Nephron progenitor cell (in vitro differentiated cells): Measurements from ENCODE around the gene RILPL1.
"Not testable (repeated sequence)": the region's sequence is repeated elsewhere in the genome, so short reads cannot be mapped to it uniquely, and the experiment has no call there.

Experiments used
- DNase-seq: peaks from one replicate; pipeline ENCODE4 v3.0.0; 2021
- H3K27ac Mint-ChIP-seq: 2 replicates; pipeline ENCODE4 v1.8.0; 2021; ENCODE audit warnings: mild to moderate bottlenecking, moderate library complexity, mixed read lengths
- H3K27me3 Mint-ChIP-seq: 2 replicates; pipeline ENCODE4 v1.8.0; 2021; ENCODE audit warnings: mild to moderate bottlenecking, low read depth, mixed read lengths; ENCODE audit not compliant: poor library complexity
- H3K36me3 Mint-ChIP-seq: 2 replicates; pipeline ENCODE4 v1.8.0; 2021; ENCODE audit warnings: low read depth, mixed read lengths
- H3K4me1 Mint-ChIP-seq: 2 replicates; pipeline ENCODE4 v1.8.0; 2021; ENCODE audit warnings: mixed read lengths
- H3K4me3 Mint-ChIP-seq: 2 replicates; pipeline ENCODE4 v1.8.0; 2021; ENCODE audit warnings: mild to moderate bottlenecking, moderate library complexity, mixed read lengths
- H3K9me3 Mint-ChIP-seq: 2 replicates; pipeline ENCODE4 v1.8.0; 2021; ENCODE audit warnings: mild to moderate bottlenecking, moderate library complexity, mixed read lengths
- TF ChIP-seq, protein P1 (sequence below): fragments of 200-600 bp; sonication (generic); IDR thresholded peaks from 2 replicates; pipeline ENCODE4 v1.5.0; 2021; ENCODE audit warnings: antibody characterized with exemption

The RILPL1 gene

DNA sequence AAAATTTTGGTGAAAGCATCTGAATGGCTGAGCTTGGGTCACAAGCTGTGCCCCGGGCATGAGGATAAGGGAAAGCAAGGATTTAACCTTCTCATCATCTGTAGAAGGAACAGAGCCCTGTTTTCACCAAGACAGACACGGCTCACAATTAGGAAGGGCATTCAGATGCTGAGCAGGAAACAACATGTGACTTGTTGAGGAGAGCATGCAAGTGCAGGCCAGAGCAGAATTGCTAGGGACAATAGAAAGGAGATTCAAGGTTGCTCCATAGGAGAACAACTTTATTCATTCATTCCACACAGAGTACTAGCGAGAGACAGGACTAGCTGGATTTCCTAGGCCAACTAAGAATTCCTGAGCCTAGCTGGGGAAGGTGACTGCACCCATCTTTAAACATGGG lies 14.6 kb upstream of the RILPL1 start:
- peaks cover 5% of the 10 kb centered on the region for H3K9me3 Mint-ChIP-seq
- H3K4me3 Mint-ChIP-seq, result no peak overlapping the region
- no peaks in the 10 kb centered on the region for H3K4me1 Mint-ChIP-seq
- peaks cover 10% of the 10 kb centered on the region for H3K27me3 Mint-ChIP-seq
- DNase-seq, result no peak
- no peak overlapping the region for H3K27ac Mint-ChIP-seq
- TF ChIP-seq, protein P1, sequence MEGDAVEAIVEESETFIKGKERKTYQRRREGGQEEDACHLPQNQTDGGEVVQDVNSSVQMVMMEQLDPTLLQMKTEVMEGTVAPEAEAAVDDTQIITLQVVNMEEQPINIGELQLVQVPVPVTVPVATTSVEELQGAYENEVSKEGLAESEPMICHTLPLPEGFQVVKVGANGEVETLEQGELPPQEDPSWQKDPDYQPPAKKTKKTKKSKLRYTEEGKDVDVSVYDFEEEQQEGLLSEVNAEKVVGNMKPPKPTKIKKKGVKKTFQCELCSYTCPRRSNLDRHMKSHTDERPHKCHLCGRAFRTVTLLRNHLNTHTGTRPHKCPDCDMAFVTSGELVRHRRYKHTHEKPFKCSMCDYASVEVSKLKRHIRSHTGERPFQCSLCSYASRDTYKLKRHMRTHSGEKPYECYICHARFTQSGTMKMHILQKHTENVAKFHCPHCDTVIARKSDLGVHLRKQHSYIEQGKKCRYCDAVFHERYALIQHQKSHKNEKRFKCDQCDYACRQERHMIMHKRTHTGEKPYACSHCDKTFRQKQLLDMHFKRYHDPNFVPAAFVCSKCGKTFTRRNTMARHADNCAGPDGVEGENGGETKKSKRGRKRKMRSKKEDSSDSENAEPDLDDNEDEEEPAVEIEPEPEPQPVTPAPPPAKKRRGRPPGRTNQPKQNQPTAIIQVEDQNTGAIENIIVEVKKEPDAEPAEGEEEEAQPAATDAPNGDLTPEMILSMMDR, result no peak
- H3K36me3 Mint-ChIP-seq, result no peaks in the 10 kb centered on the region

GRCh38 chr12:123546281-123546680 lies 12.8 kb upstream of the RILPL1 start:
- H3K27me3 Mint-ChIP-seq, result peaks cover 4% of the 10 kb centered on the region
- H3K9me3 Mint-ChIP-seq, result peaks cover 5% of the 10 kb centered on the region
- no peak overlapping the region for H3K4me3 Mint-ChIP-seq
- no peak for DNase-seq
- no peak overlapping the region for H3K27ac Mint-ChIP-seq
- no peaks in the 10 kb centered on the region for H3K36me3 Mint-ChIP-seq
- H3K4me1 Mint-ChIP-seq, result no peaks in the 10 kb centered on the region
- TF ChIP-seq, protein P1, result no peak

GRCh38 chr12:123543541-123543940 lies 10.0 kb upstream of the RILPL1 start:
- H3K27ac Mint-ChIP-seq, result no peak overlapping the region
- no peak overlapping the region for H3K4me3 Mint-ChIP-seq
- H3K4me1 Mint-ChIP-seq, result no peaks in the 10 kb centered on the region
- DNase-seq, result no peak
- peaks cover 10% of the 10 kb centered on the region for H3K27me3 Mint-ChIP-seq
- peaks cover 3% of the 10 kb centered on the region for H3K9me3 Mint-ChIP-seq
- no peaks in the 10 kb centered on the region for H3K36me3 Mint-ChIP-seq
- TF ChIP-seq, protein P1, result no peak

DNA sequence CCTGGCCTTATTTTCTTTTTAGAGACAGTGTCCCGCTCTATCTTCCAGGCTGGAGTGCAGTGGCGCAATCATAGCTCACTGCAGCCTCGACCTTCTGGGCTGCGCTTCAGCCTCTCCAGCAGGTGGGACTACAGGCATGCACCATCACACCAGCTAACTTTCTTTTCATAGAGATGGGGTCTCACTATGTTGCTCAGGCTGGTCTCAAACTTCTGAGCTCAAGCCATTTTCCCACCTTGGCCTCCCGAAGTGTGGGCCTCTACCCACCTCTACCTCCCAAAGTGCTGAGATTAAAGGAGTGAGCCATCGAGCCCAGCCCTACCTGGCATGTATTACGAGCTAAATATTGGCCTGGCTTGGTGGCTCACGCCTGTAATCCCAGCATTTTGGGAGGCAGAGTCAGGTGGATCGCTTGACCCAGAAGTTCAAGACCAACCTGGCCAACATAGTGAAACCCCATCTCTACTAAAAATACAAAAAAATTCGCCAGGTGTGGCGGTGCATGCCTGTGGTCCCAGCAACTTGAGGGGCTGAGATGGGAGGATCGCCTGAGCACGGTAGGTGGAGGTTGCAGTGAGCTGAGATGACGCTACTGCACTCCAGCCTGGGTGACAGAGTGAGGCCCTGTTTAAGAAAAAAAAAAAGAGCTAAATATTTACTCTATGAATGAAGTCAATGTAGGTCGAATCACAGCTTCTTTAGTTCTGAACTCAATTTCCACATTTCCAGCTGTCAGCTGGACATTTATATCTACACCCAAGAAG lies 7.6 kb upstream of the RILPL1 start:
- Mint-ChIP-seq H3K27ac (no peak overlapping the region), H3K4me1 (peaks cover 5% of the 10 kb centered on the region), H3K4me3 (no peak overlapping the region), H3K9me3 (peaks cover 3% of the 10 kb centered on the region), H3K36me3 (no peaks in the 10 kb centered on the region), H3K27me3 (peaks cover 10% of the 10 kb centered on the region)
- TF ChIP-seq, protein P1, result no peak
- no peak for DNase-seq

- not testable (repeated sequence) for H3K4me3 Mint-ChIP-seq, DNase-seq, H3K27ac Mint-ChIP-seq, H3K36me3 Mint-ChIP-seq, H3K9me3 Mint-ChIP-seq
- peaks cover 30% of the 10 kb centered on the region for H3K4me1 Mint-ChIP-seq
- peaks cover 10% of the 10 kb centered on the region for H3K27me3 Mint-ChIP-seq
Measured at GRCh38 chr12:123535952-123536351, 2.4 kb upstream of the RILPL1 start.

DNA sequence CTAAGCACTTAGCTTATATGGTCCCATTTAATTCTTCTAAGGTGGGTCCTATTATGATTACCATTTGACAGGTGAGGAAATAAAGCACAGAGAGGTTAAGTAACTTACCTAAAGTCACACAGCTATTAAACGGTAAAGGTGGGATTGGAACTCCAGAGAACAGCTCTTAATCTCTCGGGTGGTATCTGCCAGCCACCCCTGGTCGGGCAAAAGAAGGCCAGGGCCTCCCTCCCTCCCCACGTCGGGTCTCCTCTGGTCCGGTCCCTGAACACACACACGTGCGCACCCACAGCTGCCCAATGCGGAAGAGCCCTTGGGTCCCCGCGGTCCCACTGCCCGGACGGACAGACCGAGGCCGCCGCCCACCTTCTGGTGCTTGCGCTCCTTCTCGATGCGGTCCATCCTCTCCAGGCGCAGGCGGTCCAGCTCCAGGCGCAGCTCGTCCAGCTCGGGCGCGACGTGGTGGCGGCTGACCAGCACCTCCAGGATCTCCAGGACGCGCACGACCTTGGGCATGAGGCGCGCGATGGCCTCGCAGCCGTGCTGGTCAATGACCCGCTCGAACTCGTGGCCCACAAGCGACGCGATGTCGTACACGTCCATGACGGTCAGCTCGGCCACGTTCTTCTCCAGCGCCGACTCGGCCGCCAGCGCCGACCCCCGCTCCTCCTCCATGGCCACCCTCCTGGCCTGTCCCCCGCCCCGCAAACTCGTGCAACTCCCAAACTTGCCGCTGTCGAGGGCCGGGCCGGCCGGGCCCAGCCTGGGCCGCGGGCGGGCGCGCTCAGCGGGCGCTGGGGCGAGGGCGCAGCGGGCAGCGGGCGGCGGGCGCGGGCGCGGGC lies 490 bp downstream of the RILPL1 start:
- peaks cover 19% of the 10 kb centered on the region for H3K36me3 Mint-ChIP-seq
- peaks cover 40% of the 10 kb centered on the region for H3K4me1 Mint-ChIP-seq
- peaks cover 5% of the 10 kb centered on the region for H3K9me3 Mint-ChIP-seq

More for the DNA sequence above, 490 bp downstream of the RILPL1 start:
- DNase-seq, result peak; percentile 75
- H3K27ac Mint-ChIP-seq, result peak overlapping the region; percentile 79
- TF ChIP-seq, protein P1, result no peak
- peaks cover 4% of the 10 kb centered on the region for H3K27me3 Mint-ChIP-seq
- H3K4me3 Mint-ChIP-seq, result peak overlapping the region; percentile 88
